IPS-15b (cell line): ENCODE measurements around the gene ESF1.

Experiments used
- H3K27me3 ChIP-seq: one replicate; pipeline ENCODE4 v1.6.1; 2013; ENCODE audit warnings: low read length; ENCODE audit not compliant: control insufficient read depth, insufficient read depth
- H3K36me3 ChIP-seq: one replicate; pipeline ENCODE4 v1.6.1; 2013; ENCODE audit warnings: low read length; ENCODE audit not compliant: control insufficient read depth, insufficient read depth
- H3K4me1 ChIP-seq: one replicate; pipeline ENCODE4 v1.6.1; 2013; ENCODE audit warnings: mild to moderate bottlenecking, low read length; ENCODE audit not compliant: control insufficient read depth, insufficient read depth
- H3K4me3 ChIP-seq: one replicate; pipeline ENCODE4 v1.5.1; 2013; ENCODE audit warnings: low read depth, low read length
- H3K9ac ChIP-seq: one replicate; pipeline ENCODE4 v1.6.1; 2013; ENCODE audit warnings: low read depth, mild to moderate bottlenecking, low read length
- H3K9me3 ChIP-seq: one replicate; pipeline ENCODE4 v1.6.1; 2013; ENCODE audit warnings: mild to moderate bottlenecking, low read length; ENCODE audit not compliant: control insufficient read depth, insufficient read depth

Gene ESF1

DNA sequence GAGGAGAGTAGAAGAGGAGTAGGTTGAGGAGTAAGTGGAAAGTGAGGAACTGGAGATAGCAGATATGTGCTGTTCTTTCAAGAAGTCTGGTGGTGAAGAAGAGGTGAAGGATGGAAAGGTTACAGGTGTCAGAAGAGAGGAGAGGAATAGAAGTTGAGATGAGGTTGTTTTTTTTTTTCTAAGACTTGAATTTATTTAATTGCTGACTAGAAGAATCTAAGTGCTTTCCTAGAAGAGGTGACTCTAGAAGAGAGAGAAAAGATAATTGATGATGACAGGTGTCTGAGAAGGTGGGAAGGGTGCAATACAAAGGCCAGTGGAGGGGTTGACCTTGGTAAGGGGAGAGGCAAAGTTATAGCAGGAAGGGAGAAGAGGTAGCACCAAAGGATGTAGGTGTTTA, 25.7 kb upstream of the ESF1 start:
- Histone ChIP-seq H3K27me3 (no peaks in the 10 kb centered on the region), H3K36me3 (peaks cover 28% of the 10 kb centered on the region), H3K4me3 (no peak overlapping the region), H3K9me3 (no peaks in the 10 kb centered on the region), H3K9ac (no peak overlapping the region), H3K4me1 (no peaks in the 10 kb centered on the region)

DNA sequence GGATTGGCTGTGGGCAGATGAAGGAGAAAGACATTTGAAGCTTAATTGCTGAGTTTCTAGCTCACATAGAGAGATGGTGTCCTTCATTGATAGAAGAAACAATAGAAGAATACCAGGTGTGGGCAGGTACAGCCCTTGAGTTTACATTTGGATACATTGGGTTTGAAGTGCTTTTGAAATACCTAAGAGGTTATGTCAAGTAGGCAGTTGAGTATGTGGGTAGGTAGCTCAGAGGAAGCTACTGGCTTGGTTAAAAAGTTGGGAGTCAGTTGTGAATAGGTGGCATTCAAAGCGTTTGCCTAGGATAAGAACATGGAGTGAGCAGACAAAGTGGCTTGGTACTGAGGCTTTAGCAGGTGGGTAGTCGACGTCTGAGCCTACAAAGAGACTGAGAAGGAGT, 25.1 kb upstream of the ESF1 start:
- no peaks in the 10 kb centered on the region for H3K9me3 ChIP-seq
- H3K27me3 ChIP-seq: no peaks in the 10 kb centered on the region
- H3K4me3 ChIP-seq: no peak overlapping the region
- no peak overlapping the region for H3K9ac ChIP-seq
- peaks cover 28% of the 10 kb centered on the region for H3K36me3 ChIP-seq
- no peaks in the 10 kb centered on the region for H3K4me1 ChIP-seq

DNA sequence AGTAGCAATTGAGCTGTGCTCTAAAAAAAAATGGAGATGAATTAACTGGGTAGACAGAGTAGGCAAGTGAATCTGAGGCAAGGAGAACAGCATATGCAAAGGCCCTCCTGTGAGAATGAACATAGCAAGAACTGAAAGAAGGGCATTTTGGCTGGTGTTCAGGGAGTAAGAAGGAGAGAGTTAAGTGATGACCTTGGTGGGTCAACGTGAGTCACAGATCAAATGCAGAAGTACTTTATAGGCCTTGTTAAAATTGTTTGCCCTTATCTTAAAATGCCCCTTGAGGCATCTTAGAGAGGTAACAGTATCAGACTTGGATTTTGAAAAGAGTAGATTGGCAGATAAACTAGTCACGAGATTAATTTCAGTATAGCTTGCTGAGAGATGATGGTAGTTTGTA, 24.7 kb upstream of the ESF1 start:
- Histone ChIP-seq H3K27me3 (no peaks in the 10 kb centered on the region), H3K36me3 (peaks cover 28% of the 10 kb centered on the region), H3K4me3 (no peak overlapping the region), H3K9me3 (no peaks in the 10 kb centered on the region), H3K4me1 (no peaks in the 10 kb centered on the region), H3K9ac (no peak overlapping the region)

GRCh38 chr20:13800728-13801134, 16.0 kb upstream of the ESF1 start:
- H3K9me3 ChIP-seq: no peaks in the 10 kb centered on the region
- H3K4me1 ChIP-seq: no peaks in the 10 kb centered on the region
- no peak overlapping the region for H3K4me3 ChIP-seq
- H3K36me3 ChIP-seq: peaks cover 8% of the 10 kb centered on the region
- no peaks in the 10 kb centered on the region for H3K27me3 ChIP-seq
- no peak overlapping the region for H3K9ac ChIP-seq

GRCh38 chr20:13799974-13800373, 15.3 kb upstream of the ESF1 start:
- no peaks in the 10 kb centered on the region for H3K4me1 ChIP-seq
- no peak overlapping the region for H3K4me3 ChIP-seq
- no peak overlapping the region for H3K9ac ChIP-seq
- no peaks in the 10 kb centered on the region for H3K9me3 ChIP-seq
- H3K36me3 ChIP-seq: peaks cover 8% of the 10 kb centered on the region
- no peaks in the 10 kb centered on the region for H3K27me3 ChIP-seq

DNA sequence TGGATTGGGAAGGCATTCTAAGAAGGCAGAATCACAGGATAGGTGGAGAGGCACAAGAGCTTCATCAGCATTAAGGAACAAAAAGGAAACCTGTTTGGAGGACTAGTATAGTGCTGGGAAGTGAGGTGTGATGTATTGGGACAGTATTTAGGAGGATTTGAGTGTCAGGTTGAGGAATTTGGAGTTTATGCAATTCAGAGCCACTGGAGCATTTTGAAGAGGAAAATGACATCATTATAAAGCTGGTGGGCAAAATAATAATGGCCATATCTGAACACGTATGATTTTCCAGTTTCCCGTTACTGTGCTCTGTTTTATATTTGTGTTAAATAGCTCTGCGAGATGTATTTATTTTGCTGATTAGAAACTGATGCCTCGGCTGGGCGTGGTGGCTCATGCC, 14.3 kb upstream of the ESF1 start:
- Histone ChIP-seq H3K9me3 (no peaks in the 10 kb centered on the region), H3K9ac (no peak overlapping the region), H3K4me1 (no peaks in the 10 kb centered on the region), H3K36me3 (peaks cover 8% of the 10 kb centered on the region), H3K27me3 (no peaks in the 10 kb centered on the region), H3K4me3 (no peak overlapping the region)

DNA sequence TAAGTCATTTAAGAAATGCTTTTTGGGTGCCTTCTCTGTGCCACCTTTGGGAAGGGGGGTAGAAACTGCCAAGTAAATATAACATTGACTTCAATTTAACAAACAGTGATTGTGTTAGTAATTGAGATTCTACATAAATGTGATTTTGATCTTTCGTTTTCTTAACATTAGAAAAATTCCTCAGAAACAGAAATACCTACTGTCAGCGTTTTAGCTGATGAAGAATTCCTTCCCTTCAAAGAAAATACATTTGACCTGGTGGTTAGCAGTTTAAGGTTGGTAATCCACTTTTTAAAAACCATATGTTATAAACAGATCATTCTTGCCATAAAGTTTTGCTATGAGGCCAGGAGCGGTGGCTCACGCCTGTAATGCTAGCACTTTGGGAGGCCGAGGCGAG, 9.9 kb upstream of the ESF1 start:
- H3K4me1 ChIP-seq: no peaks in the 10 kb centered on the region
- no peak overlapping the region for H3K9ac ChIP-seq
- no peaks in the 10 kb centered on the region for H3K9me3 ChIP-seq
- H3K36me3 ChIP-seq: peaks cover 5% of the 10 kb centered on the region
- H3K27me3 ChIP-seq: no peaks in the 10 kb centered on the region
- H3K4me3 ChIP-seq: no peak overlapping the region

DNA sequence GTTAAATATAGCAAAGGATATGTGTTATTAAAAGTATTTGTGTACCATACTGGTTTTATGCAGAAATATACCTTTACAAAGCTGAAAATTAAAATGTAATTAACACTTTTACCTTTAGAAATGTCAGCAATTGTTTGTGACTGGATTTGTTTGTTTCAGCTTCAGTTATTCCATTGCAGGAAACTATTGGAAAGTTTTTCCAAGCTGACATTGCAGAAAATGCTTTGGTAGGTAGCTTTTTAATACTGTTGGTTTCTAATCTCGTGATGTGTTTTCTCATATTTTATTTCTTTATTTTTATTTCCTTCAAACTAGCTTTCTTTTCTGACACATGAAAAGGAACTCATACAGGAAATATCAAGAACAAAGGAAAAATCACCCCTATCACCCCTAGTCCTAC, 8.3 kb upstream of the ESF1 start:
- Histone ChIP-seq H3K9me3 (no peaks in the 10 kb centered on the region), H3K27me3 (no peaks in the 10 kb centered on the region), H3K9ac (no peak overlapping the region), H3K36me3 (peaks cover 5% of the 10 kb centered on the region), H3K4me3 (no peak overlapping the region), H3K4me1 (no peaks in the 10 kb centered on the region)

- Histone ChIP-seq H3K4me1 (no peaks in the 10 kb centered on the region), H3K4me3 (no peak overlapping the region), H3K9ac (no peak overlapping the region), H3K27me3 (no peaks in the 10 kb centered on the region), H3K36me3 (peaks cover 5% of the 10 kb centered on the region), H3K9me3 (no peaks in the 10 kb centered on the region)
Measured at GRCh38 chr20:13791540-13792459, 7.1 kb upstream of the ESF1 start.

- no peaks in the 10 kb centered on the region for H3K27me3 ChIP-seq
- no peak overlapping the region for H3K9ac ChIP-seq
- no peak overlapping the region for H3K4me3 ChIP-seq
- peaks cover 6% of the 10 kb centered on the region for H3K4me1 ChIP-seq
- H3K36me3 ChIP-seq: peaks cover 5% of the 10 kb centered on the region
- H3K9me3 ChIP-seq: no peaks in the 10 kb centered on the region
Measured at GRCh38 chr20:13790708-13791107, 6.0 kb upstream of the ESF1 start.

- Histone ChIP-seq H3K4me3 (no peak overlapping the region), H3K4me1 (peaks cover 6% of the 10 kb centered on the region), H3K9ac (no peak overlapping the region), H3K9me3 (no peaks in the 10 kb centered on the region), H3K36me3 (peaks cover 5% of the 10 kb centered on the region), H3K27me3 (no peaks in the 10 kb centered on the region)
Measured at GRCh38 chr20:13788167-13788834, 3.6 kb upstream of the ESF1 start.
